ENCODE data around the gene TRIM65.

TRIM65 gene

GRCh38 chr17:75940727-75941441 is 44.1 kb upstream of the TRIM65 start, which contains the start of gene FBF1:
Gene FBF1 (minus strand): TSS chr17:75941042. CDS start chr17:75938149, 2,893 bp downstream.
- peak within 1 kb of the TSS; percentile 88 for H3K4me3 ChIP-seq (ENCODE audit: low read depth, low read length)

GRCh38 chr17:75937652-75938051 is 40.9 kb upstream of the TRIM65 start:
- no peak overlapping the region for H3K4me3 ChIP-seq (ENCODE audit: low read depth, low read length)
- DNase-seq (ENCODE audit: low read depth), result no peak
- TF ChIP-seq CTCF (IDR thresholded peaks at IDR 0.05; ENCODE audit: low read depth, low read length) (no peak), MYC (IDR thresholded peaks at IDR 0.05; ENCODE audit: low read depth, low read length) (no peak), MAX (IDR thresholded peaks at IDR 0.05; ENCODE audit: low read depth, low read length) (no peak)

More at GRCh38 chr17:75940727-75941441, 44.1 kb upstream of the TRIM65 start, which contains the start of gene FBF1:
- peak; percentile 89 for TF ChIP-seq MYC (IDR thresholded peaks at IDR 0.05; ENCODE audit: low read depth, low read length)
- TF ChIP-seq POLR2A (IDR thresholded peaks at IDR 0.05; ENCODE audit: extremely low read depth, insufficient read length), result peak; percentile 66
- peak; percentile 93 for TF ChIP-seq MAX (IDR thresholded peaks at IDR 0.05; ENCODE audit: low read depth, low read length)
- no peak for TF ChIP-seq CTCF (IDR thresholded peaks at IDR 0.05; ENCODE audit: low read depth, low read length)
- DNase-seq (ENCODE audit: low read depth), result peak; percentile 97

- TF ChIP-seq CTCF (IDR thresholded peaks at IDR 0.05; ENCODE audit: low read depth, low read length), result no peak
- TF ChIP-seq MYC (IDR thresholded peaks at IDR 0.05; ENCODE audit: low read depth, low read length), result no peak
- TF ChIP-seq MAX (IDR thresholded peaks at IDR 0.05; ENCODE audit: low read depth, low read length), result no peak
- no peak for TF ChIP-seq POLR2A (IDR thresholded peaks at IDR 0.05; ENCODE audit: extremely low read depth, insufficient read length)
- no peak for DNase-seq (ENCODE audit: low read depth)
- H3K4me3 ChIP-seq (ENCODE audit: low read depth, low read length), result no peak overlapping the region
Observed at GRCh38 chr17:75933808-75934207, 37.1 kb upstream of the TRIM65 start.

GRCh38 chr17:75932852-75933251 is 36.1 kb upstream of the TRIM65 start:
- TF ChIP-seq POLR2A (IDR thresholded peaks at IDR 0.05; ENCODE audit: extremely low read depth, insufficient read length) (no peak), MYC (IDR thresholded peaks at IDR 0.05; ENCODE audit: low read depth, low read length) (no peak), CTCF (IDR thresholded peaks at IDR 0.05; ENCODE audit: low read depth, low read length) (no peak), MAX (IDR thresholded peaks at IDR 0.05; ENCODE audit: low read depth, low read length) (no peak)
- H3K4me3 ChIP-seq (ENCODE audit: low read depth, low read length), result no peak overlapping the region
- no peak for DNase-seq (ENCODE audit: low read depth)

GRCh38 chr17:75931062-75931461 is 34.3 kb upstream of the TRIM65 start:
- TF ChIP-seq POLR2A (IDR thresholded peaks at IDR 0.05; ENCODE audit: extremely low read depth, insufficient read length) (no peak), CTCF (IDR thresholded peaks at IDR 0.05; ENCODE audit: low read depth, low read length) (no peak), MAX (IDR thresholded peaks at IDR 0.05; ENCODE audit: low read depth, low read length) (no peak), MYC (IDR thresholded peaks at IDR 0.05; ENCODE audit: low read depth, low read length) (no peak)
- DNase-seq (ENCODE audit: low read depth), result no peak
- H3K4me3 ChIP-seq (ENCODE audit: low read depth, low read length), result no peak overlapping the region
